ENCODE measurements around the gene ZNF506.
"Not testable (repeated sequence)": the region's sequence is repeated elsewhere in the genome, so short reads cannot be mapped to it uniquely, and the experiment has no call there.

ZNF506 gene

DNA sequence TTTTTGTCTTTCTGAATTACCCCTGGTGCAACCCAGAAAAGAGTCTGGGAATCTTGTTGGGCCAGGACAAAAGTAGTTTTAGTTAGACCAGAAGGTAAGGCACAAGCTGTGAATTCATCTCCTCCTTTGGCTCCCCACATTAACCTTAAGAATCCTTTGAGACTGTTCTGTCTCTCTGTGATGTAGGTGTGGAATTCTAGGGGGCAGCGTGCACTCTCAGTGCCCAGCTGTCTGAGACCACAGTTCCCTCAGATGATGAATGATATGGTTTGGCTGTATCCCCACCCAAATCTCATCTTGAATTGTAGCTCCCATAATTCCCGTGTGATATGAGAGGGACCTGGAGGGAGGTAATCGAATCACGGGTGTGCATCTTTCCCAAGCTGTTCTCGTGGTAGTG lies 43.9 kb downstream of the ZNF506 start:
- DNase-seq = no peak

DNA sequence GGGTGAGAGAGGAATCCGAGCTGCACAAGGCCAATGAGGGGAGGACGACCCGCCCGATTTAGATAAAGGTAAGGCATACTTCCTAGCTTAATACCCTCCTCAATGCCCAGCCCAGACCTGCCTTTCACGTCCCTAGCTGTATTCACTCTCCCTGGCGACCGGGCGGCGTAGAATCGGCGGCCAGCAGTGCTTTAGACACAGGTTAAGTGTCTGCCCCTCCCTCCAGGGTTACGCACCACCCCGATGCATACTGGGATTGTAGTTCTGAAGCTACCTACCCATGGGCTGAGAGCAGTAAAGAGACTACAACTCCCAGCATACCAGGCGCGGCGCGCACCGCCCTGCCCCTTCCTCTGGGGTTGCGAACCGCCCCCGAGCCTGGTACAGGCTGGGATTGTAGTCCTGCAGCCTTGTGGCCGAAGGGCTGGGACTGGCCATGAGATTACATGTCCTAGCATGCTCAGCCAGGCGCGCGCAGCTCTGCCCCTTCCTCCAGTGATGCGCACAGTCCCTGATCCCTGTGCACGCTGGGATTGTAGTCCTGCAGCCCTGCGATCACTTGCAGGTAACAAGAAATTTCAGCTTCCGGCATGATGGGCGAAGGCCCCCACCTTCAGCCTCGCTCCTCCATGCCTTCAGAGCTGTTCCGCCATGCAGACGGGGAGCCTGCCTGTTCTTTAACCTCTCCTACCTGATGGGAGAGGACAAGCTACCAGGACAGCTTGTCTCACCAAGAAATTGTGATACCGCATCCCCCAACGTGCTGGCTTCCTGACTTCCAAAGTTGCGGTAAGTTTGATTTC lies 45.1 kb downstream of the ZNF506 start:
- peak; percentile 95 to 97 for DNase-seq

DNA sequence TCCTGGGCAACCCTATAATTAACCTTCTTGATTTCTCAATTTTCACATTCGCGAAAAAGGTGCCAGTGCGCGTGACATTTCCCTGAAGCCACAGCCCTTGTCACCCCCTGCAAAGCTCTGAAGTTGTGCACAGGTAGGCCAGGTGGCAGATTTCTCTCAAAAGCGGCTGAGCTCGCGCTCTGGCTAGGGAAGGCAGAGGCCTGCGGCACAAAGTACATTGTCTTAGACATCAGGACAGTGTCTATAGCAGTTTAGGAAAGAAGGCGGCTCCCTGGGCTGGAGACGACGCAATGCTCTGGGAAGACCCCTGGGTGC lies 45.7 kb downstream of the ZNF506 start:
- no peak for DNase-seq

DNA sequence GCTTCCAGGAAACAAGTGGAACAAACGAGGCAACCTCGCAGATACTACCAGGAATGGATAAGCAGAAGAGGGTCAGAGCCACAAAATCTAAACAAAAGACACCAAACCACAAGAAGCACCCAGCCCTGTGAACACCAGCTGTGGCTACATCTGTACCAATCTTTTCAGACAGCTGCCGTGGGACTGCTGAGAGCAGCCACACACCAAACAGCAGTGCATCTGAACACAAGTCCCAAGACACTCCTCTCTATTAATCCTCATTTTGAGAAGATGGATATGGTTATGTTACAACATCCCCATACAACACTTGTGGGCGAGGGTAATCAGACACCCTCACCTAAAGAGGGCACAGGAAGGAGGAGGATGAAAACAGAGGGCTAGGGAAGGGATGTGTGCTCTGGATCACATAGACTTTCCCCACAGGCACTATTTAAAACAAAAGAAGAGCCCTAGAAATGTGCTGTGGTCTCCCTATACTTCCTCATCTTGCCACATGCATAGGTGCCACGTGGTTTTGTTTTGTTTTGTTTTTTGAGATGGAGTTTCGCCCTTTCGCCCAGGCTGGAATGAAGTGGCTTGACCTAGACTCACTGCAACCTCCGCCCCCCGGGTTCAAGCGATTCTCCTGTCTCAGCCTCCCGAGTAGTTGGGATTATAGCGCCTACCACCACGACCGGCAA lies 47.1 kb downstream of the ZNF506 start:
- DNase-seq = no peak

DNA sequence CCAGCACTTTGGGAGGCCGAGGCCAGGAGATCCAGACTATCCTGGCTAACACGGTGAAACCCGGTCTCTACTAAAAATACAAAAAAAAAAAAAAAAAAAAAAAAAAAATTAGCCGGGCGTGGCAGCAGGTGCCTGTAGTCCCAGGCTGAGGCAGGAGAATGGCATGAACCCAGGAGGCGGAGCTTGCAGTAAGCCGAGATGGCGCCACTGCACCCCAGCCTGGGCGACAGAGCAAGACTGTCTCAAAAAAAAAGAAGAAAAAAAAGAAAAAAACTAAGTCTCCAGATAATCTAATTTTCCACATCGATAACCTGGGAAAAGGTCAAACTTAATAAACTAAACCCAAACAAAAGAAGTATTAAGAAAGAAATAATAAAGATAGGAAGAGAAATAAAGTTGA lies 49.6 kb downstream of the ZNF506 start:
- not testable (repeated sequence) for DNase-seq

DNA sequence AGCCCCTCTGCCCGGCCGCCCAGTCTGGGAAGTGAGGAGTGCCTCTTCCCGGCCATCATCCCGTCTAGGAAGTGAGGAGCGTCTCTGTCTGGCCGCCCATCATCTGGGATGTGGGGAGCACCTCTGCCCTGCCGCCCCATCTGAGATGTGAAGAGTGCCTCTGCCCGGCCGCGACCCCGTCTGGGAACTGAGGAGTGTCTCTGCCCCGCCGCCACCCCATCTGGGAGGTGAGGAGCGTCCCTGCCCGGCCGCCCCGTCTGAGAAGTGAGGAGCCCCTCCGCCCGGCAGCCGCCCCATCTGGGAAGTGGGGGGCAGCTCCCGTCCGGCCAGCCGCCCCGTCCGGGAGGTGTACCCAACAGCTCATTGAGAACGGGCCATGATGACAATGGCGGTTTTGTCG lies 51.6 kb downstream of the ZNF506 start:
- not testable (repeated sequence) for DNase-seq

DNA sequence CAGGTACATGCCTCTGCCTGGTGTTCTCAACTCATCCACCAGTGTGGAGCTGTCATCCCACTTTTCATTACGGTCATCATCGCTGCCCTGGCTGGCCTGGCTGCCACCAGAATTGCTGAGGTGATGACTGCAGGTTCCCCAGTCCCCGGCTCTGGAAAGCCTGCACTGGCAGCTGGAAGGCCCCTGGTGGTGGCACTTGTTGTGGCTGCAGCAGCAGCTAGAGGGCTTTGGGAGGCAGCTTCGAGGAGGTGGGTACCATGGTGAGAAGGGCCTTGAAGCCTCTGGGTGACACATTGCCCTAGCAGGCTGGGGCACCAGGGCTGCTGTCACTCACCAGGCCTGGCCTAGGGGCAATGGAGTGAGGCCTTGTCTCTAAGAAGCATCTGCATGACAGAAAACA lies 63.4 kb downstream of the ZNF506 start:
- no peak for DNase-seq

DNA sequence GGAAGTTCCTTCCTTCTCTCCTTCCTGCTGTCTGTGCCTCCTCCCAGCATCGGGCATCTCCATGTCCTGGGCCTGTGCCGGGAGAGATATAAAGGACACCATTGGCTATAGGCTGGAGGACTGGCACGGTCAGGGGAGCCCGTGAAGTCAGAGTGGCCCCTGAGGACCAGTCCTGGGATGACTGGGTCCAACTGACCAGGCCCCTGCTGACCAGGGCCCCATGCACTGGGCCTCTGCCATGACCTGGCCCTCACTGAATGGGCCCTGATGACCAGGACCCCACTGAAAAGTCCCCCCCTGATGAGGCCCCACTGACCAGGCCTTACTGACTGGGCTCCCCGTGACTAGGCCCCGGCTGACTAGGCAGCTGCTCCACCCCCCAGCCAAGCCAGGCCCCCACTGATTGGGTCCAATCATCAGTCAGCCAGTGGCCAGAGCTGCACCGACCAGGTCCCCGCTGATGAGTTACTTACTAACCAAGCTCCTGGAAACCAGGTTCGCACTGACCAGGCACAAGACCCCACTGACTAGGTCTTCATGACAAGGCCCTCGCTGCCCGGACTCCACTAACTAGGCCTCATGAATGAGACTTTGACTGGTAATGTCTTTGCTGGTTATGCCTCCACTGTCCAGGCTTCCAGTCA lies 68.7 kb downstream of the ZNF506 start:
- DNase-seq = no peak

DNA sequence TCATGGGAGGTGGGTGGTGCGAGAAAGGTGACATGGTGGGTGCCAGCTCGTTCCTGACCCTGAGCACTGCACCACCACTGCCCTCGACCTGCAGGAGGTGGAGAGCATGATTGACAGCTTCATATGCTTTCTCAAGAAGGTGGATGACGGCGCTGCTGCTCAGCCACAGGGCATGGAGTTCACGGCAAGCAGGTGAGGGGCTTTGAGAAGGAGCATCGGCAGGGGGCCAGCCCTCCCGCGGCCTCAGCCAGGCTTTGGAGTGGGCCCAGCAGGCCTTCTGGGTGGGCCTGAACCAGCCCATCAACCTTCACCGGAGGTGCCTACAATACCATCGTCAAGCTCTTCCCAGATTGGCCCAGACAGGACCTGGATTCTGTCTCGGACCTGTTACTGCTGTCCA lies 69.7 kb downstream of the ZNF506 start:
- DNase-seq = no peak

DNA sequence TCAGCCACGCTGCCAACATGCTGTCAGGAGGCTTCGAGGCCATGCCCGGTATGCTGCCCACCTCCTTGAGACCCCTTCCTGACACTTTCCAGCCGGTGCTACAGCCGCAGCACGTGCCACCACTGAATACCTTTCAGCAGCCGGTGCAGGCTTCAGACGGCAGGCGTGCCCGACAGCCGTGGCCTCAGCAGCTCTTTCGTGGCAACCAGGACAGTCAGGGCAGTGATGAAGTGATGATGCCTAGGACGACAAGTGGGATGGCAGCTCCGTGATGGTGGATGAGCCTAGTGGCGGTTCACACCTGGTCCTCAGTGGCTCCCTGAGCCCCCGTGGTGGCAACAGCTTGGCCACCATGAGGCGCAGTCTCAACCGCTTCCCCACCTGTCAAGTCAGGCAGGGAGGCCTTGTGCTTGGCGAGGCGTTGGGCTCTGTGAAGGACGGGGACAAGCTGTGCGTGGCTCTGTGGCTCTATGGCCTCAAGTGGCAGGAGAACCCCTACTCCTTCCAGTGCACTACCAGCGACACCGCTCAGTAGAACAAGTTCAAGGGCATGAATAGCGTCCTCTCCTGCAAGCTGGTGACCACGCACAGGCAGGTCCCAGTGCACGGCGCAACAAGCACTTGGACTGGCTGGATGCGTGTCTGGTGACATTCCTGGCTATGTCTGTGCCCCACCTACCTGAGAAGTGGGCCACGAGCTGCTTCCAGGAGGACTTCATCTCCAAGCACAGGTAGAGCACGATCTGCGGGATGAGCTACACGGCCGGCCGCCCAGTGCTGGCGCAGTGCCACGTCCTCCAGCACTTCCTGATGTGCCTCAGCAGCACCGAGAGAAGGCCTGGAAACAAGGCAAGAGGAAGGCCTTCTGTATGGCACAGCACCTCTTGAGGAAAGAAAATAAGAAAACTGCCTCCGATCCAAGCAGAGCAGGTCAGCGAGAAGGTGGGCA lies 70.4 kb downstream of the ZNF506 start:
- DNase-seq = no peak

DNA sequence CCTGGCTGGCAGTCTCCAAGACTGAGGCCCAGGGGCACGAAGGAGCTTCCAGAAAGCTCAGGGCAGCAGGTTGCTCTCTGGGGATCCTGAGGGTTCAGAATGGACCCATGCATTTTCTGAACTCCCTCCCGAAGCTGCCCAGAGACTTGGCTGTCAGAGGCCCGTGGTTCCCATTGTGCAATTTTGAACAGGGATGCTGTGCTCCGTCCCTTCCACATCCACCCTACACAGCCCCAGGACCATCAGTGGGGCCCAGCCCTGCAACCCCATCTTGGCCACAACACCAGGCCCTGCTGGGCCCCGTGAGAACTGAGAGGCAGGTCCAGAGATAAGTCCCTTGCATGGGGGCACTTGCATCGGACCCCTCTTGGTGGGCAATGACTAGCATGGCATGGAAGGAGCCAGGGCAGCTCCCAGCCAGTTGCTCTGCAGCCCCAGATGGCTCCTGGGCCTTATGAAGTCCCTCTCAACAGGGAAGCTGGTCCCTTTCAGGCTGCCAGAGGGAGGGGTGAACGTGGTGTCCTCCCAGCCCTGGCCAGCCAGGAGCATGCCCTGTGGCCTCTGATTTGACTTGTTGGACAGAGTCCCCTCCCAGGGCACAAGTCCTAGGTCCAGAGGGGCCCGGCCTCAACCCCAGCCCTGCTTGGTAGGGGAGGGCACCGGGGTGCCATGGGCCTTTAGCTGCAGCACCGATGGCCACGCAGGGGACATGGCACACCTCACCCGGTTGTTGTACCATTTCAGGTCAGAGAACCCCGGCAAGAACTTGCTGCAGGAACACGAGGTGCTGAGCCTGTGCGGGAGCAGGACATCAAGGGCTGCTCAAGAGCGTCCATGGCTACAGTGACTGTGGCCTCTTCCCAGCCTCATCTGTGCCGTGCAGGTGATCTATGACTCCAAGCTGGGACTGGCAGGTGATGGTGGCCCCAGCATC lies 71.4 kb downstream of the ZNF506 start:
- DNase-seq = no peak

DNA sequence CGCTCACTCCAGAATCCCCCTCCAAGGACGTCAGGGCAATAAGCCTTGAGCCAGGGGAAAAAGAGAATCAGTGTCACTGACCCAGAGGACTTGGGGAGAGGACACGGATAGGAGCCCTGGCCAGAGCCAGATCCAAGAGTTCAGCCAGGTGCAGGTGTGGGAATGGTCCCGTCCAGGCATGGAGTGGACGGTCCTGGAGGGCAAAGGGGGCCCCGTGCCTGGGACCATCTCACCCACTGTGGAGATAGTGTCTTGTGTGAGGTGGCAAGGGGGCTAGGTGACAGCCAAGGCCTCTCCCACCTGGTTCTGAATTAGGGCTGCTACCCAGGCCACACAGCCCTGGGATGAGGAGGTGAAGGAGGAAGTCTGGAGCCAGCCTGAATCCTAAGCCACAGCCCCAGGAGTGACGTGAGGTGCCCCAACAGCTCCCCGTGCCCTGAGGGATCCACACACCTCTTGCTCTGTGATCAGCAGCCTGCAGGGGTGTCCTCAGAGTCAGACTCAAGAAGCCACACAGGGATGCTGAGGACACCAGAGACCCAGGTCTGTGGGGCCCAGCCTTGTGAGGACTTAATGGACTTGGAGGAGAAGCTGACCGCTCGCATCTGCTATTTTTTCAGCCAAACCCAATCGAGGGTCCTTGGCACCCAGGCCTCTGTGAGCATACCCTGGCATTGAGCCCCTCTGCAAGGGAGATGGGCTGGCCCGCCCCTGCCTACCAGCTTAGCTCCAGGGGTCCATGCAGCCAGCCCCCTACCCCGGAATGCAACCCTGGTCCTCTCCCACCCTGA lies 72.2 kb downstream of the ZNF506 start:
- DNase-seq = no peak

DNA sequence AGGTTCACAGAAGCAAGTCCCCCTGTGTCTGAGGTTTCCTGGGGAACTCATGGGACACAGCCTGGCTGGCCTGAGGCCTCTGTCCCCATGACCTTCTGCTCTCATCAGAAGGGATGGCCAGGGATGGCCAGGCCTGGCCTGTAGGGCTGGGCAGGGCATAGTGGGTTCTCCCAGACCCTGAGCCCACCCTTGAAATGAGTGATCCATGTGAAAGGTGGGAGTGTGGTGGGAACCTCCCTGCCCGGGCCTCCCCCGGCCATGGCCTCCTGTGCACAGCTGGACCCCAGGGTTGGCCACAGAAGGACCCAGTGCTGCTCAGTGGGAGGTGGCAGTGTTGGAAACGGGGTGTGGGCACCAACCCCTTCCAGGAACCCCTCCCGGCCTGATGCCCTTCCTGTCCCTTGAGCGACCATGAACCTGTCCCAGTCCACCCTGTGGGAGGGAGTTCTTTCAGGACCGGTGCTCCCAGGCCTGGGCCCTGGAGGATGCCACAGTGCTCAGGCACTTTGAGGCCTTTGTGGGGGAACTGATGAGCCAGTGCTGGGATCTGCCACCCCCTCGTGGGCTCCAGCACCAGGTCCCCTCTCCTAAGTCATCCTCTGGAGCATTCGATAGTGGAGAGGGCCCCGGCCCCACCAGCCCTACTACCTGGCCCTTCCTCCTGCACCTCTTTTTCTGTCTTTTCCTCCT lies 73.2 kb downstream of the ZNF506 start:
- DNase-seq = no peak

DNA sequence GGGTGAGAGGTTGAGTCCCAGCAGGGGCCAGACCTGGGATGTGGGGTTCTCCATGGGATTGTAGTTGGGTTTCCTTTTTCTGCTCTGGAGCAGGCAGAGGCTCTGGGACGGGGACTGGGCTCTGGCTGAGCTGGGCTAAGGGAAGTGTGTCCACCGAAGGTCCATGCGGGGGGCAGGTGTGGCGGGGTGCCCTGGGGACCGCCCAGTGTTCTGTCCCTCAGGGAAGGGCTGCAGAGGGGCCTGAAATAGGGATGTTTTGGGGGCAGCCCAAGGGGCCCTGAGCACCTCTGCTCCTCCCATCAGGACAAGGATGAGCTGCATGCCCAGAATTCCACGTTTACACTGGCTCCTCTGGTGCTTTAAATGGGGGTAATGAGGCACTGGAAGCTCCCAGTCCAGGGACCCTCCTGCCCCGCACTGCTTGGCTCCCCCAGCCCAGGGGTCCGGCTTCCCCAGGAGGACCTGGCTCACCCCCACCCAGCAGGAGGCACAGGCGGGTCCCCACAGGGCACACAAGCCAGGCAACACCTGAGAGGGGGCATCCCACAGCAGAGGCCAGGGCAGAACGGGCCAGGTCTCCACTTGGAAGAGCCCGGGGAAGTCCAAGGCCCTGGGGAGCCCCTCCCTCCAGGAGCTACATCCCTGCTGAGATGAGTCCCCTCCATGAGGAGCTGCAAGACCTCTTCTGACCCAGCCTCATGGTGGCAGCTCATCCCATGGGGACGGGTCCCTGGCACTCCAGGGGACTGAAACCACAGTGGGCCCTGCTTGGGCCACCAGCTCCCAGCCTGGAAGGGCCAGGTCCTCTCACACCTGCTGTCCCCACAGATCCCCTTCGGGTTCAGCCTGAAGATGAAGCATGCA lies 74.0 kb downstream of the ZNF506 start:
- no peak for DNase-seq

DNA sequence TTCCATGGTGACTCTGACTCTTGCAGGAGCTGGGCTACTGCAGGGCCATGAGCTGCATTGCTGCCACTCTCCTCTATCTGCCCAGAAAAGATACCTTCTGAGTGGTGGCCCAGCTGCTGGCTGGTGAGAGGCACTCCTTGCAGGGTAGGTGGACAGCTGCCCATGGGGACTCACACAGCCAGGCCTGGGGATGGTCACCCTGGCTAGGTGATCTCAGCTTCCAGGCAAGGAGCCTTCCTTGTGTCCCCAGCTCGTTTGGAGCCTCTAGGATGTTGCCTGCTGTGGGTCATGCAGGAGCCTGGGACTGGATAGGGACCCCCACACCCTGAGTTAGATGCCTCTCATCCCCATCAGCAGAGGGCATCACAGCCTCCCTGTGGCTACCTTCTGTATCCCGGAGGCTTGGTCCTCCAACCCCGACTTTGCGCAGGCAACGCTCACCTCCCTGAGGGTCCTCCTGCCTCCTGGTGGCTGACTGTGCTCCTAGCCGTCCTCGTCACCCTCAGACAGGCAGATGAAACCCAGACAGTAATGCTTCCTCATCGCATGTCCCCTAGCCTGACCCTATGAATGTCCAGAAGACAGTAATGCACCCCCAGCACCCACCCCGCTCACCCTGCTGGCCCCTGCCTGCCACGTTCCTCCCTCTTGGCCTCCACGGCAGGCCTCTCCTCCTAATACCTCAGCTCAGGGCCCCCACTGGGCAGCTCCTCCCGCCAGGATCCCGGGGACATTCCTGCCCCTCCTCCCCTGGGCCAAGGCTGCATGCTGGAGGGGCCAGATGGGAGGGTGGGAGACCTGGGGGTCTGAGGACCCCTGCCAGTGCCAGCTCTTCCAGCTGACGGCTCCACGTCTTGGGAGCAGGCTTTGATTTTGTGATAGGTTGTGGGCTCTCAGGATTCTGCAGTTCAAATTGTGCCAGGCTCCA lies 75.0 kb downstream of the ZNF506 start:
- DNase-seq = no peak

DNA sequence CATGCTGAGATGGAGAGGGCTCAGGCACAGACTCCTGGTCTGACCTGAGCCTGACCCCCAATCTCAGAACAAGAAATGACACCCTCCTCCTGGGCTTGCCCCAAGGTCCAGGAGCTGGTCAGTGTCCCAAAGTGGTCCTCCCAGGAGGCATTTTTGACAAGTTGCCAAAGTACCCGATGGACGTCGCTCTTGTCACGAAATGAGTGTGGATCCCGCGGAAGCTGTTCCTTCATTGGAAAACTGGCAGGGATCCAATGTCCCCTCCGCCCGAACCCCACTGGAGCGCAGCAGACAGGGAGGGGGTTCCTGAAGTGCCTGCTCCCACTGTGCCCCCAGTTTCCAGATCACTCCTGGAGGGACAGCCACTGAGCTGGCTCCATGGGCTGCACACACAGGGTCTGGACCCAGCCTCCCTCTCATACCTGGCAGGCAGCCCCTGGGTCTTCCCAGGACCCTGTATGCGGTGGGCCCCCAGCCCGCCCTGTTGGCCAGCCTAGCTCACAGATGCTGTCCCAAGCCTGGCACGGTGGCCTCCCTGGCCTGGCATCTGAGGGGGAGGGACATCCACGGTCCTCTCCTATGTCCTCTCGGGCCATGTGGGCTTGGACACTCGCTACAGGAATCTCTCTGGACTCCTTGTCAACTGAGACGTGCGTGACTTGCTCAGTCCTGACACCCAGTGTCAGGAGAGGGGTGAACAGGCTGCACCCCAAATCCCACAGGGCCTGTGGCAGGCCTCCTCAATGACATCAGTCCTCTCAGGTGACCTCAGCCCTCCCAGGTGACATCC lies 75.9 kb downstream of the ZNF506 start:
- no peak for DNase-seq

DNA sequence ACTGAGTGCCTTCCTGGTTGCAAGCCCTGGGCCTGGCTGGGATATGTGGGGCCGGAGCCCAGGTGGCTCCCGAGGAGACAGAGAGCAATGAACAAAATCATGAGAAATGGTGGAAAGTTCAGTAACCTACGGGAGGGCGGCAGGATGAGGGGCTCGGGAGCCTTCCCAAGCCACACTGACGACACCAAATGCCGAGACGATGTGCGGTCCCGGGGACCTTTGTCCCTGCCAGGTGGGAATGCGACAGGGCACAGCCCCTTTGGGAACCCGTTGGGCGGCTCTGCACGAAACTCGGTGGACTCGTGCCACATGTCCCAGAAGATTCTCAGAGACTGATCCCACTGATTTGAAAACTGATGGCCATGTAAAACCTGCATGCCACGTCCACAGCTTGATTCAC lies 76.9 kb downstream of the ZNF506 start:
- DNase-seq = no peak
